GM21528 (cell line): ENCODE measurements around the gene RAN.

Source experiments
- ATAC-seq: cut with Tn5 transposase; IDR thresholded peaks from one replicate; pipeline ENCODE4 v1.9.1; 2021; ENCODE audit warnings: mild to moderate bottlenecking, moderate library complexity; ENCODE audit not compliant: unreplicated experiment, low FRiP score

Gene RAN

DNA sequence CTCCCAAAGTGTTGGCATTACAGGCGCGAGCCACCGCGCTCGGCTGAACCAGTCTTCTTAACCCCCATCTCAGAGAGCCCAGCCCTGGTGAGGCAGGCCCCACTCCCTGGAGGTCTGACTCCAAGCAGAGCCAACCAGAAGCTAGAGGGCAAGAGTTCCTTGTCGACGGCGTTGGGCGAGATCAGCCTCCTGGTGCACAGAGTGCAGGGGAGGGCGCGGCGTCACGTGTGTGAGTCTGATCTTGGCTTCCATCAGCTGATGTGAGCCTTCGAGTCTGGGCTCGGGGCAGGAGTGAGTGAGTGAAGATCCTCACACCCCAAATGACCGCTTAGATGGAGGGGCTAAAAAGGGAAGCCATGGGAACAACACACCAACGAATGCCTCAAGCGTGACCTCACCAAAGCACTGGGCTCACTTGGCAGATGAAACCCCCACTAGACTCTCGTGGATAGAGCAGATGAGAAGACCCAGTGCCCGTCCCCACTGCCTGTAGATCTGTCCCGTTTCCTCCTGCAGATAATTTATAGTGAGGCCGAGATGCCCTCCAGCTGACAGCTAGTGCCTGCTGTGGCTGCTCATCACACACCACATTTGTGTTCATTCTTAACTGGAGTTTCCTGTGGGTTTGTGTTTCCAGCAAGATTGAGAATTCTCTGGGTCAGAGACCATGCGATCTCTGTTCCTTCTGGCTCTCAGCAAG lies 53.2 kb downstream of the RAN start:
- no peak for ATAC-seq

DNA sequence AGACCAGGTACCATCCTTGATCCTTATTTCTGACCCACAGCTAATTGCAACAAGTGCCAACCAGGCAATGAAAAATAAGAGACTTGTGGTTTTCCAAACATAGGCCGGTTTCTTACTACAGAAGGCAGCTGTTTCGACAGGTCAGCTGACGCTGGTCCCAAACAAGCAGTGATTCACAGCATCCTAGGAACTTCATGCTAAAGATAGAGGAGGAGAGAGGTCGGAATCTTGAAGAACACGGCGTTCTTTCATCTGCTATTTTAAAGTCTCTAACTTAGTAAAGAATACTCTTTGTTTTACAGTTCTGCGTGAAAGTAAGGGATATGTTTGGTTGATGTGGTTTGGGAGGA lies 53.8 kb downstream of the RAN start:
- ATAC-seq: no peak
